GM12801 (cell line): Measurements from ENCODE around the gene CAP1.

Source experiments
- CTCF ChIP-seq: IDR thresholded peaks from one replicate; pipeline ENCODE4 v1.5.1; 2011; ENCODE audit warnings: control low read depth; ENCODE audit not compliant: insufficient read length; ENCODE audit errors: extremely low read depth

Gene CAP1

GRCh38 chr1:40096977-40097782 lies 56.7 kb downstream of the CAP1 start, which contains the start of gene PPT1:
Gene PPT1 (minus strand): TSS chr1:40097252. CDS start chr1:40097238, 14 bp downstream.
- TF ChIP-seq CTCF, result no peak

GRCh38 chr1:40102038-40102437 lies 61.5 kb downstream of the CAP1 start:
- no peak for TF ChIP-seq CTCF

GRCh38 chr1:40102896-40103295 lies 62.4 kb downstream of the CAP1 start:
- TF ChIP-seq CTCF, result no peak

GRCh38 chr1:40105028-40105427 lies 64.5 kb downstream of the CAP1 start:
- no peak for TF ChIP-seq CTCF

- TF ChIP-seq CTCF, result no peak
Measured at GRCh38 chr1:40107290-40107959, 66.9 kb downstream of the CAP1 start.

- TF ChIP-seq CTCF, result no peak
Measured at GRCh38 chr1:40110389-40110788, 69.9 kb downstream of the CAP1 start.

GRCh38 chr1:40114400-40114799 lies 73.9 kb downstream of the CAP1 start:
- TF ChIP-seq CTCF, result no peak
